Heart left ventricle (tissue), 16 donors: ENCODE results near the gene IGFN1. TPM values are rescaled to one million over a fixed set of nuclear protein-coding genes. Genes with fewer than 3 reads are reported as not detected.

ENCODE experiments used
- ATAC-seq, 4 donors: fragments of 200-7000 bp; cut with Tn5 transposase; one replicate each; pipeline ENCODE4 v1.9.1; 2020 to 2022; ENCODE audit warnings: moderate library complexity in 4 of 4, mild to moderate bottlenecking in 3 of 4, moderate number of reproducible peaks in 1 of 4
- DNase-seq, 5 donors: peaks; one replicate each; pipeline ENCODE4 v3.0.0-alpha.2; 2020
- H3K27ac ChIP-seq, 12 donors: fragments of 200-600 bp; sonication (generic) in 4 of 12; one replicate each; pipeline versions ENCODE4 v1.5.0 to v1.8.0; 2016 to 2022; ENCODE audit warnings: mild to moderate bottlenecking in 2 of 12
- H3K27me3 ChIP-seq, 9 donors: fragments of 200-600 bp; sonication (generic) in 2 of 9; one replicate each; pipeline versions ENCODE4 v1.5.1 to v1.8.0; 2016 to 2022; ENCODE audit warnings: mild to moderate bottlenecking in 3 of 9
- H3K36me3 ChIP-seq, 9 donors: fragments of 200-600 bp; sonication (generic) in 2 of 9; one replicate each; pipeline versions ENCODE4 v1.5.0 to v1.8.0; 2018 to 2022; ENCODE audit warnings: mild to moderate bottlenecking in 2 of 9
- H3K4me1 ChIP-seq, 12 donors: fragments of 200-600 bp; sonication (generic) in 4 of 12; one replicate each; pipeline versions ENCODE4 v1.5.0 to v1.8.0; 2016 to 2022; ENCODE audit warnings: mild to moderate bottlenecking in 3 of 12
- H3K4me3 ChIP-seq, 12 donors: fragments of 200-600 bp; sonication (generic) in 4 of 12; one replicate each; pipeline versions ENCODE4 v1.5.0 to v1.8.0; 2017 to 2022; ENCODE audit warnings: mild to moderate bottlenecking in 9 of 12, moderate library complexity in 4 of 12
- H3K9me3 ChIP-seq, 12 donors: fragments of 200-600 bp; sonication (generic) in 4 of 12; one replicate each; pipeline versions ENCODE4 v1.5.0 to v1.8.0; 2016 to 2022; ENCODE audit warnings: mild to moderate bottlenecking in 1 of 12
- CTCF ChIP-seq, 12 donors: fragments of 200-600 bp; sonication (generic) in 4 of 12; IDR thresholded peaks; one replicate each; pipeline versions ENCODE4 v1.5.0 to v1.8.0; 2018 to 2022; ENCODE audit warnings: antibody characterized with exemption in 12 of 12, mild to moderate bottlenecking in 5 of 12
- POLR2A ChIP-seq, 2 donors: fragments of 450-650 bp; IDR thresholded peaks; one replicate each; pipeline ENCODE4 v1.6.1; 2017; ENCODE audit warnings: antibody characterized with exemption in 2 of 2, mild to moderate bottlenecking in 2 of 2, moderate library complexity in 2 of 2
- WGBS, 4 donors: extraction: QIAGEN DNeasy Blood & Tissue Kit in 2 of 4; methylation state at CpG; one replicate each; pipeline versions ENCODE4 v1.1.5 to v1.1.7; 2013 to 2018; 5-methylcytosine and 5-hydroxymethylcytosine counted together
- intact Hi-C, 10 donors: fragments of 100-400 bp; cut with DNase I; formaldehyde crosslinking; loops; one replicate each; pipeline versions ENCODE4 v1.11.1 to v1.14.2; 2022
- polyA plus RNA-seq, 2 donors: library from polyadenylated mRNA; stranded (reverse); fragments of 200-250 nt; gene quantifications; one replicate each; pipeline ENCODE4 v1.2.3, GENCODE V29; 2013
- total RNA-seq, 9 donors: library from RNA; depleted of rRNA in 2 of 9; stranded (reverse); fragments of >200 nt in 2 of 9; fragmentation: NEBNext Ultra II Directional in 3 of 9; extraction: Animal tissue kit (Norgen Biotek cat#: 25700) in 3 of 9; gene quantifications; one replicate each; pipeline versions ENCODE4 v1.1.0 to v1.2.4, GENCODE V29; 2016 to 2023
- donor health status: ischemic (EF 13 %, LVEDD 7.1; RV severe dilation, severe dysfunction).
- donor health status: healthy with polysubstance abuse.
- donor health status: DM: no; HTN: yes; CAD: no.
- donor health status: DM: no; HTN: no; CAD: no.
- donor health status: ischemic (EF 25% LVEDD 6.9; RV normal size, moderate dysfunction).
- donor health status: ischemic (EF 25% LVEDD 5.7; RV mildly dilated, moderate dysfunction).
- donor health status: healthy.
- donor health status: DM: yes; HTN: yes; CAD: no.
- donor health status: ischemic (EF 35%, LVEDD 5.7; RV mildly dilated, moderate dysfunction).
- donor health status: nonischemic (EF 11% LVEDD 7.7; RV severe dilation, severe dysfunction).
- donor health status: DM: yes; HTN: yes; CAD: no.
- donor health status: PGD.
- donor health status: ischemic (EF 29% LVEDD 5.4; RV normal size, mild dysfunction).
- donor health status: nonischemic (EF 23%, LVEDD 6.1; RV moderate dilation, normal function).

Gene IGFN1
- total and polyA plus RNA-seq, 11 donors, result 0.03 to 0.04 TPM; not detected in 9

- Histone ChIP-seq H3K27ac (no peak overlapping the region), H3K27me3 (peaks cover 0 to 11% (median 0%) of the 10 kb centered on the region in 9 donors), H3K36me3 (no peaks in the 10 kb centered on the region), H3K9me3 (no peaks in the 10 kb centered on the region), H3K4me1 (no peaks in the 10 kb centered on the region), H3K4me3 (no peak overlapping the region)
- intact Hi-C loops, result loop anchor here in 1 of 10 donors (10.0 kb wide), 1 partner anchor 123 kb away; no protein-coding TSS in a partner anchor
- DNase-seq (no peak), ATAC-seq (no peak)
- 83 to 100% (median 98%) methylated on average over 2 of the region's 2 CpGs for WGBS, 4 donors
- TF ChIP-seq CTCF (IDR thresholded peaks at IDR 0.05) (no peak), POLR2A (IDR thresholded peaks at IDR 0.05) (no peak)
Measured at GRCh38 chr1:201208236-201208635, 17.6 kb downstream of the IGFN1 start.

GRCh38 chr1:201212056-201212455 lies 21.4 kb downstream of the IGFN1 start:
- 89 to 94% (median 92%) methylated on average over 5 of the region's 5 CpGs for WGBS, 4 donors
- Histone ChIP-seq H3K4me3 (no peak overlapping the region), H3K4me1 (no peaks in the 10 kb centered on the region), H3K27me3 (peaks cover 0 to 11% (median 0%) of the 10 kb centered on the region in 9 donors), H3K36me3 (no peaks in the 10 kb centered on the region), H3K9me3 (no peaks in the 10 kb centered on the region), H3K27ac (no peak overlapping the region)
- TF ChIP-seq POLR2A (IDR thresholded peaks at IDR 0.05) (no peak), CTCF (IDR thresholded peaks at IDR 0.05) (no peak)
- intact Hi-C loops, result no loop called here
- ATAC-seq (no peak), DNase-seq (no peak)

GRCh38 chr1:201212461-201213055 lies 21.9 kb downstream of the IGFN1 start:
- Histone ChIP-seq H3K27me3 (peaks cover 0 to 11% (median 0%) of the 10 kb centered on the region in 9 donors), H3K4me3 (no peak overlapping the region), H3K9me3 (no peaks in the 10 kb centered on the region), H3K4me1 (no peaks in the 10 kb centered on the region), H3K36me3 (no peaks in the 10 kb centered on the region), H3K27ac (no peak overlapping the region)
- TF ChIP-seq POLR2A (IDR thresholded peaks at IDR 0.05) (no peak), CTCF (IDR thresholded peaks at IDR 0.05) (no peak)
- no peak for ATAC-seq
- DNase-seq, result no peak
- WGBS, 4 donors, result 81 to 93% (median 86%) methylated on average over 7 to 8 of the region's 8 CpGs
- intact Hi-C loops, result no loop called here

GRCh38 chr1:201213106-201213770 lies 22.6 kb downstream of the IGFN1 start:
- Histone ChIP-seq H3K4me1 (no peaks in the 10 kb centered on the region), H3K27me3 (peaks cover 0 to 11% (median 0%) of the 10 kb centered on the region in 9 donors), H3K27ac (no peak overlapping the region), H3K9me3 (no peaks in the 10 kb centered on the region), H3K36me3 (no peaks in the 10 kb centered on the region), H3K4me3 (no peak overlapping the region)
- ATAC-seq, result no peak
- DNase-seq, result peak in 1 of 5 donors; percentile 11
- intact Hi-C loops, result no loop called here
- 78 to 86% (median 84%) methylated on average over 6 of the region's 6 CpGs for WGBS, 4 donors
- TF ChIP-seq CTCF (IDR thresholded peaks at IDR 0.05) (no peak), POLR2A (IDR thresholded peaks at IDR 0.05) (no peak)
